Heart left ventricle (tissue), 16 donors: Measurements from ENCODE around the gene CFAP157. TPM values are rescaled to one million over a fixed set of nuclear protein-coding genes. Genes with fewer than 3 reads are reported as not detected.
A peak's percentile ranks its signal among the peaks of the same experiment; 100 is the strongest.

Experiments used
- ATAC-seq, 4 donors: fragments of 200-7000 bp; cut with Tn5 transposase; one replicate each; pipeline ENCODE4 v1.9.1; 2020 to 2022; ENCODE audit warnings: moderate library complexity in 4 of 4, mild to moderate bottlenecking in 3 of 4, moderate number of reproducible peaks in 1 of 4
- DNase-seq, 5 donors: peaks; one replicate each; pipeline ENCODE4 v3.0.0-alpha.2; 2020
- H3K27ac ChIP-seq, 12 donors: fragments of 200-600 bp; sonication (generic) in 4 of 12; one replicate each; pipeline versions ENCODE4 v1.5.0 to v1.8.0; 2016 to 2022; ENCODE audit warnings: mild to moderate bottlenecking in 2 of 12
- H3K27me3 ChIP-seq, 9 donors: fragments of 200-600 bp; sonication (generic) in 2 of 9; one replicate each; pipeline versions ENCODE4 v1.5.1 to v1.8.0; 2016 to 2022; ENCODE audit warnings: mild to moderate bottlenecking in 3 of 9
- H3K36me3 ChIP-seq, 9 donors: fragments of 200-600 bp; sonication (generic) in 2 of 9; one replicate each; pipeline versions ENCODE4 v1.5.0 to v1.8.0; 2018 to 2022; ENCODE audit warnings: mild to moderate bottlenecking in 2 of 9
- H3K4me1 ChIP-seq, 12 donors: fragments of 200-600 bp; sonication (generic) in 4 of 12; one replicate each; pipeline versions ENCODE4 v1.5.0 to v1.8.0; 2016 to 2022; ENCODE audit warnings: mild to moderate bottlenecking in 3 of 12
- H3K4me3 ChIP-seq, 12 donors: fragments of 200-600 bp; sonication (generic) in 4 of 12; one replicate each; pipeline versions ENCODE4 v1.5.0 to v1.8.0; 2017 to 2022; ENCODE audit warnings: mild to moderate bottlenecking in 9 of 12, moderate library complexity in 4 of 12
- H3K9me3 ChIP-seq, 12 donors: fragments of 200-600 bp; sonication (generic) in 4 of 12; one replicate each; pipeline versions ENCODE4 v1.5.0 to v1.8.0; 2016 to 2022; ENCODE audit warnings: mild to moderate bottlenecking in 1 of 12
- POLR2A ChIP-seq, 2 donors: fragments of 450-650 bp; IDR thresholded peaks; one replicate each; pipeline ENCODE4 v1.6.1; 2017; ENCODE audit warnings: antibody characterized with exemption in 2 of 2, mild to moderate bottlenecking in 2 of 2, moderate library complexity in 2 of 2
- WGBS, 4 donors: extraction: QIAGEN DNeasy Blood & Tissue Kit in 2 of 4; methylation state at CpG; one replicate each; pipeline versions ENCODE4 v1.1.5 to v1.1.7; 2013 to 2018; 5-methylcytosine and 5-hydroxymethylcytosine counted together
- intact Hi-C, 10 donors: fragments of 100-400 bp; cut with DNase I; formaldehyde crosslinking; loops; one replicate each; pipeline versions ENCODE4 v1.11.1 to v1.14.2; 2022
- polyA plus RNA-seq, 2 donors: library from polyadenylated mRNA; stranded (reverse); fragments of 200-250 nt; gene quantifications; one replicate each; pipeline ENCODE4 v1.2.3, GENCODE V29; 2013
- total RNA-seq, 9 donors: library from RNA; depleted of rRNA in 2 of 9; stranded (reverse); fragments of >200 nt in 2 of 9; fragmentation: NEBNext Ultra II Directional in 3 of 9; extraction: Animal tissue kit (Norgen Biotek cat#: 25700) in 3 of 9; gene quantifications; one replicate each; pipeline versions ENCODE4 v1.1.0 to v1.2.4, GENCODE V29; 2016 to 2023
- TF ChIP-seq, protein P1 (sequence below), 12 donors: fragments of 200-600 bp; sonication (generic) in 4 of 12; IDR thresholded peaks; one replicate each; pipeline versions ENCODE4 v1.5.0 to v1.8.0; 2018 to 2022; ENCODE audit warnings: antibody characterized with exemption in 12 of 12, mild to moderate bottlenecking in 5 of 12
- donor health status: ischemic (EF 13 %, LVEDD 7.1; RV severe dilation, severe dysfunction).
- donor health status: healthy with polysubstance abuse.
- donor health status: DM: no; HTN: yes; CAD: no.
- donor health status: DM: no; HTN: no; CAD: no.
- donor health status: ischemic (EF 25% LVEDD 6.9; RV normal size, moderate dysfunction).
- donor health status: ischemic (EF 25% LVEDD 5.7; RV mildly dilated, moderate dysfunction).
- donor health status: healthy.
- donor health status: DM: yes; HTN: yes; CAD: no.
- donor health status: ischemic (EF 35%, LVEDD 5.7; RV mildly dilated, moderate dysfunction).
- donor health status: nonischemic (EF 11% LVEDD 7.7; RV severe dilation, severe dysfunction).
- donor health status: DM: yes; HTN: yes; CAD: no.
- donor health status: PGD.
- donor health status: ischemic (EF 29% LVEDD 5.4; RV normal size, mild dysfunction).
- donor health status: nonischemic (EF 23%, LVEDD 6.1; RV moderate dilation, normal function).

CFAP157 gene
- total and polyA plus RNA-seq, 11 donors: 0.08 to 0.87 (median 0.11) TPM; not detected in 7

DNA sequence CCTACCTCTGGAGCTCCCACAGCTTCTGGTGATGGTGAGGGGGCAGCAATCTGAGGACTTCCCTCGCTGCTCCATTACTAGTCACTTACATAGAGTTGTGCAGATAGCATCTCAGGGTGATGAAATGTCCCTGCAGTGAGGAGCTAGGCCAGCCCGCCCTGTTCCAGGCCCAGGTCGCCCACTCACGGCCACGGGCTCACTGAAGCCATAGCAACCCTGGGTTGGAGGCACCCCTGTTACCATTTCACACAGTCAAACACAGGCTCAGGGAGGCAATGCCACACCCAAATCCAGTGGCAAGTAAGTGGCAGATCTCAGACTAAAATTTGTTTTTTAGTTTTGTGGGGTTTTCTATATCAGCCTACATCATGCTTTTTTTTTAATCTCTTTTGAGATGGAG lies 52.1 kb downstream of the CFAP157 start:
- peaks cover 0 to 30% (median 14%) of the 10 kb centered on the region in 9 donors for H3K27me3 ChIP-seq
- H3K27ac ChIP-seq: peak overlapping the region in 10 of 12 donors; percentile 22 to 97 (median 86)
- H3K4me3 ChIP-seq: peak overlapping the region in 6 of 12 donors; percentile 1 to 51 (median 33)
- TF ChIP-seq, protein P1, sequence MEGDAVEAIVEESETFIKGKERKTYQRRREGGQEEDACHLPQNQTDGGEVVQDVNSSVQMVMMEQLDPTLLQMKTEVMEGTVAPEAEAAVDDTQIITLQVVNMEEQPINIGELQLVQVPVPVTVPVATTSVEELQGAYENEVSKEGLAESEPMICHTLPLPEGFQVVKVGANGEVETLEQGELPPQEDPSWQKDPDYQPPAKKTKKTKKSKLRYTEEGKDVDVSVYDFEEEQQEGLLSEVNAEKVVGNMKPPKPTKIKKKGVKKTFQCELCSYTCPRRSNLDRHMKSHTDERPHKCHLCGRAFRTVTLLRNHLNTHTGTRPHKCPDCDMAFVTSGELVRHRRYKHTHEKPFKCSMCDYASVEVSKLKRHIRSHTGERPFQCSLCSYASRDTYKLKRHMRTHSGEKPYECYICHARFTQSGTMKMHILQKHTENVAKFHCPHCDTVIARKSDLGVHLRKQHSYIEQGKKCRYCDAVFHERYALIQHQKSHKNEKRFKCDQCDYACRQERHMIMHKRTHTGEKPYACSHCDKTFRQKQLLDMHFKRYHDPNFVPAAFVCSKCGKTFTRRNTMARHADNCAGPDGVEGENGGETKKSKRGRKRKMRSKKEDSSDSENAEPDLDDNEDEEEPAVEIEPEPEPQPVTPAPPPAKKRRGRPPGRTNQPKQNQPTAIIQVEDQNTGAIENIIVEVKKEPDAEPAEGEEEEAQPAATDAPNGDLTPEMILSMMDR (IDR thresholded peaks at IDR 0.05): no peak
- no peak for TF ChIP-seq POLR2A (IDR thresholded peaks at IDR 0.05)
- no peaks in the 10 kb centered on the region for H3K9me3 ChIP-seq
- peaks cover 10 to 88% (median 35%) of the 10 kb centered on the region in 12 donors for H3K4me1 ChIP-seq
- peaks cover 0 to 41% (median 11%) of the 10 kb centered on the region in 9 donors for H3K36me3 ChIP-seq
- 50 to 71% (median 63%) methylated on average over 5 of the region's 5 CpGs for WGBS, 4 donors
- DNase-seq (no peak), ATAC-seq (no peak)
- intact Hi-C loops: no loop called here

DNA sequence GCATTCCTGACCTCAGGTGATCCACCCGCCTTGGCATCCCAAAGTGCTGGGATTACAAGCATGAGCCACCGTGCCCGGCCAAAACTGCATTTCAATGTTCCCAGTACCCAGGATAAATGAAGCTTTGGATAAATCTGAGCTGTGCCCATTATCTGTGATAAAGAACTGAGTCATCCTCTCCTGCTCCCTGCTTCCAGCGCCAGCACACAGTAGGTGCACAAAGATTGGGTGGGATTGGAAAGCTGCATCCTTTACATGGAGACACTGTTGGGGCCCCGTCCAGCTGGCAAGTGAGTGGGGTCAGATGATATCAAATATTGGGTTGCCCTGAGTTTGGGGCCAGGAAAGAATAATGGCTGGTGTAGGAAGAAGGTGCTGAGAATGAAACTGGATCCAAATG lies 54.3 kb downstream of the CFAP157 start:
- TF ChIP-seq, protein P1 (IDR thresholded peaks at IDR 0.05): no peak
- no peak for TF ChIP-seq POLR2A (IDR thresholded peaks at IDR 0.05)
- Histone ChIP-seq H3K4me3 (peak overlapping the region; percentile 8 to 51 (median 43)), H3K9me3 (no peaks in the 10 kb centered on the region), H3K27ac (peak overlapping the region; percentile 61 to 97 (median 86)), H3K27me3 (peaks cover 0 to 9% (median 0%) of the 10 kb centered on the region in 9 donors), H3K36me3 (peaks cover 0 to 38% (median 11%) of the 10 kb centered on the region in 9 donors), H3K4me1 (peaks cover 12 to 91% (median 39%) of the 10 kb centered on the region in 12 donors)
- DNase-seq (no peak), ATAC-seq (no peak)
- WGBS, 4 donors: 49 to 75% (median 72%) methylated on average over 5 of the region's 5 CpGs
- intact Hi-C loops: loop anchor here in 2 of 10 donors (5.0 to 10.0 kb wide), 2 partner anchors 94 to 96 kb away; partner anchors contain the start of gene ENG (in 1 of the 2)

DNA sequence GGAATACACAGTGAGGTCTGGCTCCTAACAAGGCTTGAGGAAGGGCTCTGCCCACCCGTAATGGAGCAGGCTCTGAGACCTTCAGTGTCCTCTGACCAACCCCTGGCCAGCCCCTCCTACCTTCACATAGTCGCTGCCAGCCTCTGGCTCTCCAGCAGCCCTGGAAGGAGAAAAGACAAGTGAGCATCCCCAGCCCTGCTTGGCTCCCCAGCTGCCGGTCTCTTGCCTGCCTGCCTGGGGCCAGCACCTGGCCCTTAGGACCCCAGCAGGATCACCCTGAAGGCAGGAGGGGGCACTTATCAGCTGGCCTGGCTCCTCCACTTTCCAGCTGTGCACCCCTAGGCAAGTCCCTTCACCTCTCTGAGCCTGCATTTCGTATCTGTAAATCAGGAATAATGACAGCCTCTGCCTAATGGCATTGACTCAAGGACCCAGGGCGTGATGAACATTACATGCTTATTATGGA lies 54.7 kb downstream of the CFAP157 start:
- peaks cover 0 to 5% (median 0%) of the 10 kb centered on the region in 9 donors for H3K27me3 ChIP-seq
- 33 to 55% (median 41%) methylated on average over 5 of the region's 5 CpGs for WGBS, 4 donors
- peaks cover 9 to 92% (median 42%) of the 10 kb centered on the region in 12 donors for H3K4me1 ChIP-seq
- TF ChIP-seq, protein P1 (IDR thresholded peaks at IDR 0.05): no peak
- no peak for TF ChIP-seq POLR2A (IDR thresholded peaks at IDR 0.05)
- ATAC-seq: peak in 2 of 4 donors; percentile 18 to 25
- intact Hi-C loops: loop anchor here in 2 of 10 donors (5.0 to 10.0 kb wide), 2 partner anchors 93 to 96 kb away; partner anchors contain the start of gene ENG (in 1 of the 2)
- H3K36me3 ChIP-seq: peaks cover 0 to 40% (median 15%) of the 10 kb centered on the region in 9 donors
- peak overlapping the region; percentile 1 to 51 (median 43) for H3K4me3 ChIP-seq
- peak overlapping the region; percentile 61 to 97 (median 86) for H3K27ac ChIP-seq
- no peak for DNase-seq
- no peaks in the 10 kb centered on the region for H3K9me3 ChIP-seq

DNA sequence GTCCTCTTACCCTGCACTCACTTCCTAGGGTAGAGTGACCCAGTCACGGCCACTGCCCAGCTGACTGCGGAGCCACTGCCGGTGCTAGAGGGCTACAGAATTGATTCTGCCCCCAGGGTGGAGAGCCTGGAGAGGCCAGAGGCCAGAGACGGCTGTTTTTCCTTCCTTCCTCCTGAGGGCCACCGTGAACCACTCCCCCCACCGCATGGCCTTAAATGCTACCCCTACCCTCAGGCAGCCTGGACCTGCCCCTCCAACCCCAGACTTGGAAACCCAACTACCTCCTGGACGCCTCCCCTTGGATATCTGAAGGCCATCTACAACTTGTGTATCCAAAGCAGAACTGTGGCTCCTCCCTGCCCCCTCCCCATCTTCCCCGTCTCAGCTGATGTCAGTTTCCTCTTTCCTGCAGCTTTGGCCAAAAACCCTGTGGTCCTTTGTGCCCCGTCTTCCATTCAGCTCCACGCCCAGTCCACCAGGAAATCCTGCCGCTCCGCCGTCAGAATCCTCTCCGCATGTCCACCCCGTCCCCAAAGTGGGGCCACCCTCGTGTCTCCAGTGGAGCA lies 55.4 kb downstream of the CFAP157 start:
- peaks cover 9 to 93% (median 46%) of the 10 kb centered on the region in 12 donors for H3K4me1 ChIP-seq
- ATAC-seq (peak; percentile 63 to 85 (median 76)), DNase-seq (peak; percentile 78 to 87 (median 86))
- peaks cover 0 to 4% (median 0%) of the 10 kb centered on the region in 9 donors for H3K27me3 ChIP-seq
- TF ChIP-seq, protein P1 (IDR thresholded peaks at IDR 0.05): no peak
- TF ChIP-seq POLR2A (IDR thresholded peaks at IDR 0.05): peak in 1 of 2 donors; percentile 37
- H3K9me3 ChIP-seq: no peaks in the 10 kb centered on the region
- H3K36me3 ChIP-seq: peaks cover 0 to 45% (median 15%) of the 10 kb centered on the region in 9 donors
- H3K27ac ChIP-seq: peak overlapping the region; percentile 65 to 97 (median 88)
- intact Hi-C loops: loop anchor here in 2 of 10 donors (5.0 to 10.0 kb wide), 2 partner anchors 93 to 95 kb away; partner anchors contain the start of gene ENG (in 1 of the 2)
- 29 to 38% (median 33%) methylated on average over 16 of the region's 16 CpGs for WGBS, 4 donors
- H3K4me3 ChIP-seq: peak overlapping the region in 11 of 12 donors; percentile 18 to 51 (median 43)
